Esophagus muscularis mucosa (tissue), 4 donors: ENCODE measurements around the gene NR2F6. TPM values are rescaled to one million over a fixed set of nuclear protein-coding genes. Genes with fewer than 3 reads are reported as not detected.

ENCODE experiments used
- DNase-seq: peaks from one replicate; pipeline ENCODE4 v3.0.0-alpha.2; 2017; ENCODE audit errors: extremely low spot score
- H3K27ac ChIP-seq, 4 donors: fragments of 200-600 bp; sonication (generic); replicated peaks in 1 of 4; 1 replicate in 3 of 4; 2 replicates in 1 of 4; pipeline ENCODE4 v1.5.1; 2016 to 2019; ENCODE audit warnings: mild to moderate bottlenecking in 1 of 4
- H3K27me3 ChIP-seq, 4 donors: fragments of 200-600 bp; sonication (generic); one replicate each; pipeline versions ENCODE4 v1.5.1 to v1.6.0; 2016 to 2019
- H3K36me3 ChIP-seq, 4 donors: fragments of 200-600 bp; sonication (generic); one replicate each; pipeline ENCODE4 v1.5.1; 2016 to 2019
- H3K4me1 ChIP-seq, 4 donors: fragments of 200-600 bp; sonication (generic); one replicate each; pipeline ENCODE4 v1.5.1; 2016 to 2019
- H3K4me3 ChIP-seq, 4 donors: fragments of 200-600 bp; sonication (generic); 1 replicate in 2 of 4; 2 replicates in 2 of 4; pipeline ENCODE4 v1.5.1; 2016 to 2019; ENCODE audit warnings: mild to moderate bottlenecking in 4 of 4, moderate library complexity in 1 of 4
- H3K9me3 ChIP-seq, 4 donors: fragments of 200-600 bp; sonication (generic); 1 replicate in 3 of 4; 2 replicates in 1 of 4; pipeline ENCODE4 v1.5.1; 2016 to 2019
- CTCF ChIP-seq, 3 experiments: fragments of 200-600 bp in 2 of 3; fragments of 450-650 bp in 1 of 3; sonication (generic) in 2 of 3; IDR thresholded peaks; one replicate each; pipeline ENCODE4 v1.5.1; 2017 to 2019; ENCODE audit warnings: antibody characterized with exemption in 3 of 3, mild to moderate bottlenecking in 2 of 3, moderate library complexity in 1 of 3
- EP300 ChIP-seq: sonication (generic); formaldehyde crosslinking; IDR thresholded peaks from one replicate; pipeline ENCODE4 v1.6.1; 2017; ENCODE audit warnings: antibody characterized with exemption
- POLR2A ChIP-seq: fragments of 450-650 bp; IDR thresholded peaks from one replicate; pipeline ENCODE4 v1.6.1; 2017; ENCODE audit warnings: antibody characterized with exemption, moderate library complexity, mild to moderate bottlenecking, low read depth
- POLR2AphosphoS5 ChIP-seq, 2 donors: sonication (generic); formaldehyde crosslinking; IDR thresholded peaks; one replicate each; pipeline ENCODE4 v1.6.1; 2017; ENCODE audit warnings: antibody characterized with exemption in 2 of 2
- WGBS: methylation state at CpG from one replicate; pipeline ENCODE4 v1.1.5; 2018; 5-methylcytosine and 5-hydroxymethylcytosine counted together
- intact Hi-C: fragments of 100-400 bp; cut with DNase I; formaldehyde crosslinking; loops from one replicate; pipeline ENCODE4 v1.15.1; 2023
- total RNA-seq, 4 donors: library from RNA; depleted of rRNA; stranded (reverse); fragments of >200 nt; gene quantifications; one replicate each; pipeline versions ENCODE4 v1.1.0 to v1.2.1, GENCODE V29; 2016

Gene NR2F6
- total RNA-seq, 4 donors from 2014 or later = 38.6 to 88.0 (median 61.2) TPM

GRCh38 chr19:17236811-17237543 is 8.7 kb downstream of the NR2F6 start:
- intact Hi-C loops = no loop called here
- Histone ChIP-seq H3K4me3 (peak overlapping the region in 1 of 4 donors; percentile 61), H3K9me3 (no peaks in the 10 kb centered on the region), H3K36me3 (peaks cover 11 to 58% (median 52%) of the 10 kb centered on the region in 4 donors), H3K4me1 (peaks cover 32 to 62% (median 45%) of the 10 kb centered on the region in 4 donors), H3K27ac (peak overlapping the region; percentile 77 to 87 (median 78)), H3K27me3 (no peaks in the 10 kb centered on the region)
- no peak for TF ChIP-seq POLR2AphosphoS5 (IDR thresholded peaks at IDR 0.05)
- TF ChIP-seq CTCF (IDR thresholded peaks at IDR 0.05) = no peak
- no peak for TF ChIP-seq POLR2A
- no peak for TF ChIP-seq EP300
- WGBS = 79% methylated on average over 18 of the region's 18 CpGs
- no peak for DNase-seq

- TF ChIP-seq POLR2A (no peak), POLR2AphosphoS5 (IDR thresholded peaks at IDR 0.05) (no peak), EP300 (no peak), CTCF (IDR thresholded peaks at IDR 0.05) (no peak)
- peaks cover 24 to 54% (median 37%) of the 10 kb centered on the region in 4 donors for H3K4me1 ChIP-seq
- WGBS = 8% methylated on average over 19 of the region's 27 CpGs
- no peaks in the 10 kb centered on the region for H3K27me3 ChIP-seq
- intact Hi-C loops = no loop called here
- peaks cover 17 to 66% (median 59%) of the 10 kb centered on the region in 4 donors for H3K36me3 ChIP-seq
- H3K9me3 ChIP-seq = no peaks in the 10 kb centered on the region
- H3K4me3 ChIP-seq = peak overlapping the region; percentile 55 to 61 (median 58)
- DNase-seq = no peak
- peak overlapping the region; percentile 77 to 87 (median 78) for H3K27ac ChIP-seq
Observed at GRCh38 chr19:17235971-17236777, 9.5 kb downstream of the NR2F6 start.

- peaks cover 22 to 46% (median 33%) of the 10 kb centered on the region in 4 donors for H3K4me1 ChIP-seq
- H3K4me3 ChIP-seq = peak overlapping the region; percentile 55 to 61 (median 58)
- intact Hi-C loops = no loop called here
- WGBS = no CpG with 5 or more reads among the region's 80 CpGs
- peak overlapping the region; percentile 77 to 87 (median 78) for H3K27ac ChIP-seq
- H3K9me3 ChIP-seq = no peaks in the 10 kb centered on the region
- no peak for DNase-seq
- H3K27me3 ChIP-seq = no peaks in the 10 kb centered on the region
- TF ChIP-seq POLR2A (no peak), EP300 (no peak), CTCF (IDR thresholded peaks at IDR 0.05) (peak; percentile 56 to 66 (median 59))
- H3K36me3 ChIP-seq = peaks cover 17 to 68% (median 63%) of the 10 kb centered on the region in 4 donors
Observed at GRCh38 chr19:17235300-17235970, 10.3 kb downstream of the NR2F6 start.

- DNase-seq = no peak
- Histone ChIP-seq H3K4me3 (peak overlapping the region; percentile 55 to 61 (median 58)), H3K36me3 (peaks cover 17 to 71% (median 60%) of the 10 kb centered on the region in 4 donors), H3K4me1 (peaks cover 22 to 41% (median 32%) of the 10 kb centered on the region in 4 donors), H3K27me3 (no peaks in the 10 kb centered on the region), H3K9me3 (no peaks in the 10 kb centered on the region), H3K27ac (peak overlapping the region; percentile 77 to 87 (median 78))
- 23% methylated on average over 8 of the region's 11 CpGs for WGBS
- TF ChIP-seq POLR2AphosphoS5 (IDR thresholded peaks at IDR 0.05) = no peak
- TF ChIP-seq CTCF (IDR thresholded peaks at IDR 0.05) = no peak
- no peak for TF ChIP-seq EP300
- TF ChIP-seq POLR2A = no peak
- intact Hi-C loops = no loop called here
Observed at GRCh38 chr19:17234911-17235299, 10.8 kb downstream of the NR2F6 start.
